ENCODE data around the gene NUP54.

The NUP54 gene

GRCh38 chr4:76074468-76074867, 73.7 kb downstream of the NUP54 start, which contains the start of gene ART3:
Gene ART3, plus strand, starts transcription at chr4:76074709. Its CDS starts 1,181 bp downstream, at chr4:76075890.
- Histone ChIP-seq H3K27ac (no peak within 1 kb of the TSS), H3K4me1 (ENCODE audit: control insufficient read depth in 1 of 2, insufficient read depth in 1 of 2, low read depth in 1 of 2, low read length in 1 of 2) (no peaks in the 10 kb centered on the region), H3K27me3 (no peaks in the 10 kb centered on the region), H3K9me3 (no peaks in the 10 kb centered on the region), H3K36me3 (no peaks in the 10 kb centered on the region), H3K4me3 (ENCODE audit: low read depth in 1 of 2, low read length in 1 of 2) (no peak within 1 kb of the TSS)
- TF ChIP-seq CTCF (IDR thresholded peaks at IDR 0.05): no peak

- Histone ChIP-seq H3K27me3 (no peaks in the 10 kb centered on the region), H3K9me3 (no peaks in the 10 kb centered on the region), H3K4me1 (ENCODE audit: control insufficient read depth in 1 of 2, insufficient read depth in 1 of 2, low read depth in 1 of 2, low read length in 1 of 2) (no peaks in the 10 kb centered on the region), H3K27ac (no peak overlapping the region), H3K4me3 (ENCODE audit: low read depth in 1 of 2, low read length in 1 of 2) (no peak overlapping the region), H3K36me3 (no peaks in the 10 kb centered on the region)
- no peak for TF ChIP-seq CTCF (IDR thresholded peaks at IDR 0.05)
These were observed 75.4 kb downstream of the NUP54 start for GRCh38 chr4:76072760-76073159.

GRCh38 chr4:76067652-76068286, 80.4 kb downstream of the NUP54 start:
- Histone ChIP-seq H3K4me1 (ENCODE audit: control insufficient read depth in 1 of 2, insufficient read depth in 1 of 2, low read depth in 1 of 2, low read length in 1 of 2) (no peaks in the 10 kb centered on the region), H3K27me3 (no peaks in the 10 kb centered on the region), H3K36me3 (no peaks in the 10 kb centered on the region), H3K9me3 (no peaks in the 10 kb centered on the region), H3K4me3 (ENCODE audit: low read depth in 1 of 2, low read length in 1 of 2) (no peak overlapping the region), H3K27ac (no peak overlapping the region)
- no peak for TF ChIP-seq CTCF (IDR thresholded peaks at IDR 0.05)

- no peak for TF ChIP-seq CTCF (IDR thresholded peaks at IDR 0.05)
- no peaks in the 10 kb centered on the region for H3K9me3 ChIP-seq
- no peaks in the 10 kb centered on the region for H3K36me3 ChIP-seq
- no peaks in the 10 kb centered on the region for H3K27me3 ChIP-seq
- H3K27ac ChIP-seq: no peak overlapping the region
- no peak overlapping the region for H3K4me3 ChIP-seq (ENCODE audit: low read depth in 1 of 2, low read length in 1 of 2)
- no peaks in the 10 kb centered on the region for H3K4me1 ChIP-seq (ENCODE audit: control insufficient read depth in 1 of 2, insufficient read depth in 1 of 2, low read depth in 1 of 2, low read length in 1 of 2)
These were observed 81.7 kb downstream of the NUP54 start for GRCh38 chr4:76066546-76066945.
